ENCODE results near the gene MITF.

- no peak for TF ChIP-seq POLR2A (IDR thresholded peaks at IDR 0.05)
- TF ChIP-seq, protein P1, sequence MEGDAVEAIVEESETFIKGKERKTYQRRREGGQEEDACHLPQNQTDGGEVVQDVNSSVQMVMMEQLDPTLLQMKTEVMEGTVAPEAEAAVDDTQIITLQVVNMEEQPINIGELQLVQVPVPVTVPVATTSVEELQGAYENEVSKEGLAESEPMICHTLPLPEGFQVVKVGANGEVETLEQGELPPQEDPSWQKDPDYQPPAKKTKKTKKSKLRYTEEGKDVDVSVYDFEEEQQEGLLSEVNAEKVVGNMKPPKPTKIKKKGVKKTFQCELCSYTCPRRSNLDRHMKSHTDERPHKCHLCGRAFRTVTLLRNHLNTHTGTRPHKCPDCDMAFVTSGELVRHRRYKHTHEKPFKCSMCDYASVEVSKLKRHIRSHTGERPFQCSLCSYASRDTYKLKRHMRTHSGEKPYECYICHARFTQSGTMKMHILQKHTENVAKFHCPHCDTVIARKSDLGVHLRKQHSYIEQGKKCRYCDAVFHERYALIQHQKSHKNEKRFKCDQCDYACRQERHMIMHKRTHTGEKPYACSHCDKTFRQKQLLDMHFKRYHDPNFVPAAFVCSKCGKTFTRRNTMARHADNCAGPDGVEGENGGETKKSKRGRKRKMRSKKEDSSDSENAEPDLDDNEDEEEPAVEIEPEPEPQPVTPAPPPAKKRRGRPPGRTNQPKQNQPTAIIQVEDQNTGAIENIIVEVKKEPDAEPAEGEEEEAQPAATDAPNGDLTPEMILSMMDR (IDR thresholded peaks at IDR 0.05) = no peak
- TF ChIP-seq POLR2AphosphoS5 (IDR thresholded peaks at IDR 0.05) = no peak
Measured at GRCh38 chr3:69712269-69712668, 27.0 kb upstream of the MITF start.

All from stomach (tissue), 4 donors.